Cardiac ventricle fibroblast (primary cell): ENCODE data around the gene LHX5. TPM values are rescaled to one million over a fixed set of nuclear protein-coding genes. Genes with fewer than 3 reads are reported as not detected.

Experiments used
- total RNA-seq: library from RNA; depleted of rRNA; stranded (reverse); fragments of >200 nt; gene quantifications from 2 replicates; pipeline ENCODE4 v1.2.3, GENCODE V29; 2015

LHX5 gene
- total RNA-seq: not detected in 2 replicates

DNA sequence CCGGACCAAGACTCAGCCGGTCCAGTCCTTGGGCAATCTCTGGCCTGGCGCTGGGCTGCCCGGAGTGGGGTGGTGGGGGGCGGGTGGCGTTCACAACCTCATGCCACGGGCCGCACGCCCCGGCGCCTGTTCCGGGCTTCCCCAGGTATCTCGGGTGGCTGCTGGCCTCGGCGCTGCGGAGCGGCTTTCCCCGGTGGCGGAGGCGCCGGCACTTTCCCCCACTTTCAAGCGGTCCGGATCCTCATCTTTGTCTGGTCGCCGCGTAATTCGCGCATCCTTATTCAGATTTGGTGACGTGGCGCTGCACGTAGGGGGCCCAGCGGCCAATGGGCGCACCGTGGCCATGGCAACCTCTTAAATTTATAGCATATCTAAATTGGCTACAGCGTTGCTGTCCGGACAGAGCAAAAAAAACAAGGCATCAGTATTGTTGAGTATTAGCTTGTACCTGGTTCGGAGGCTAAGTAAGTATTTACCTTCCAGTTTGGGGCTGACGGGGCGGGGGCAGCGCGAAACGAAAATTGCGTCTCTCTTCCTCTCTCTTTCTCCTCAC, at the start of gene LHX5:
LHX5 (minus strand) TSS at position 253 of the 553 bp plus-strand sequence. CDS start 373 bp downstream, outside the sequence.

DNA sequence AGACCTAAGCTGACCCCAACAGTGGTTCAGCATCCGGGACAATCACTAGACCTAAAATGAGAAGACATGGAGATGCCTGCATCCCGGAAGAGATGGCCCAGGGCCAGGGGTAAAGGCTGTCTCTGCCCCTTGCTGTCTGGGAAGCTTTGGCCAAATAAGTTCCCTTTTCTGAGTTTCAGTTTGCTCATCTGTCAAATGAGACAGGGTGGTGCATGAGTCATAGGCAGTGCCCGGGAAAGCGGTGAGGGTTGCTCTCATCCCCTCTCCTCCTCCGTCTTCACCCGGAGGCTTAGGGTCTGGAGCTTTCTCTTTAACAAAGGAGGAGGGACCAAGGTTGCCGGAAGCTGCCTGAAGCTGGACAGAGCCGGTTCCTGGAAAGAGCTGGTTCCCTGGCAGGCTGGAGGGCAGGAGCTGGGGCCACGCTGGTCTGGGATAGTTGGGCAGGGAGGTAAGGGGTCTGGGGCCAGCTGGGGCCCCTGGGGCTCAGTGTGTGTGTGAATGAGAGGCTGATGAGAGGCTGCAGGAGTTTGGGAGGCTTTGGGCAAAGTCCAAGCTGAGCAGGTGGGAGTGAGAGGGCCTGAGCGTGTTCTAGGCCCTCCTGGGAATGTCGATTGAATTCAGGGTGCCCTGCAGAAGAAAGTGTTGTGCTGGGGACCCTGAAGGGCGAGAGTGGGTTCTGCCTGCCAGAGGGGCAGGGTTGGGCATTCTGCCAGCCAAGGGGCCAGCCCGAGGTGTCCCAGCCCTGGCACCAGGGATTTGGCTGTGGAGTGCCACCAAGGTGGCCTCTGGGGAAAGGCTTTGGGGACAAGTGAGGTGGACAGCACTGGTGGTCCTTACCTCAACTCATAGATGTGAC, 49.4 kb downstream of the LHX5 start, which contains the start of gene SDSL:
SDSL (plus strand) TSS at position 351 of the 856 bp plus-strand sequence. CDS start 5,603 bp downstream, outside the sequence.

Other genes starting within 250 kb of the LHX5 start
- gene SLC8B1, start 136.8 kb downstream of the LHX5 start, total RNA-seq: 20.3 and 23.3 TPM in 2 replicates
- gene PLBD2, start 113.3 kb downstream of the LHX5 start, total RNA-seq: 113 TPM in 2 replicates
- not detected in 2 replicates for gene SDS, start 68.0 kb downstream of the LHX5 start, total RNA-seq
- 2.2 and 4.5 TPM in 2 replicates for gene SDSL, start 49.5 kb downstream of the LHX5 start, total RNA-seq